A673 (cell line): ENCODE measurements around the gene TECPR1.

Experiments used
- CTCF ChIP-seq: fragments of 300-800, 200-600 bp; sonication (generic); conservative IDR thresholded peaks from 2 replicates; pipeline ENCODE4 v1.5.1; 2017; ENCODE audit warnings: low read depth, mild to moderate bottlenecking, antibody characterized with exemption, low read length, moderate library complexity, mixed read lengths
- EZH2 ChIP-seq: fragments of 200-600 bp; sonication (generic); IDR thresholded peaks from 2 replicates; pipeline ENCODE4 v1.6.1; 2017; ENCODE audit warnings: borderline replicate concordance, low read depth, mild to moderate bottlenecking, mixed read lengths, antibody characterized with exemption, low read length; ENCODE audit not compliant: poor library complexity, severe bottlenecking

- TF ChIP-seq CTCF (no peak), EZH2 (no peak)
These were observed 24.3 kb upstream of the TECPR1 start for GRCh38 chr7:98276241-98276761.
